CD4-positive, alpha-beta T cell treated with Interleukin-12 subunit alpha and Interleukin-12 subunit beta, for 1 hour (primary cell): ENCODE data around the gene FCHSD1.
A peak's percentile ranks its signal among the peaks of the same experiment; 100 is the strongest.

Experiments
- DNase-seq: peaks from one replicate; pipeline ENCODE4 v3.0.0-alpha.2; 2020

Gene FCHSD1

DNA sequence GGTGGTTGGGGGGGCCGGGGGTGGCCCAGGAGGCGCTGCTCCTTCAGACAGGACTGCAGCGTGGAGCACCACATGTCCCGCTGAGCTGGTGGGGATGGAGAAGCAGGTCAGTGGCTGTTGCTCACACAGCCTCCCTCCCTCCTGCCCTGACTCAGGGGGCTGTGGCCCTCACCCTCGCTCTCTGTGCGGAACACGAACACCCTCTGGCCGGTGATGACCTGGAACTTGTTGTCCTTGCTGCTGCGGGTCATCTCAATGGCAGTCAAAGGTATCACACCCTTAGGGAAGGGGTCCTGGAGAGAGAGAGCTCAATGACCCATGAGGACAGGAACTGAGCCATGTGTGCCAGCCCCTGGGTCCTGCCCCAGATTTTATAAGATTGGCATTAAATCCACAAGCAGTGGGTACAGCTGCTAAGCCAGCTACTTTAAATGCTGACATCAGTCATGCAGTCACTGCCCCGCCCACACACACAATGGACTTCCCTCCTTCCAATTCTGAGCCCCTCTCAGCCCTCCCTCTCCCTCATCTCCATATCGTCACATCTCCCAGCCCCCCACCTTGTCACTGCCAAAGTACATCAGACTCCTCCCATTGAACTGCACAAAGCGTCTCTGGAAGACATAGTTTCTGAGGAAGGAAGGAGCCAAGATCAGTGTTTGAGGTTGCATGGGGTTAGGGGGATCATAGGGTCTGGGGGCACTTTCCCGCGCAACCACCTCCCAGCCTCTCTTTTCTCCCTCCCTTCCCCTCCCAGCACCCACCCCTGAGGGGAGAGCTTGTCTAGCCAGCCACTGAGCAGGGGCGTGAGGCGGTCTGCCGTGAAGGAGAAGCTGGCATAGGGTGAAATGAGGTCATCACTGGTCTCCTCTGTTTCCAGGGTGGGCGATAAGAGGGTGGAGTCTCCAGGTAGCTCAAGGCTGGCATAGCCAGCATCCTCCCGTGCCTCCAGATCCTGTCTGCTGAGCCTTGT lies 21.9 kb upstream of the FCHSD1 start:
- no peak for DNase-seq

DNA sequence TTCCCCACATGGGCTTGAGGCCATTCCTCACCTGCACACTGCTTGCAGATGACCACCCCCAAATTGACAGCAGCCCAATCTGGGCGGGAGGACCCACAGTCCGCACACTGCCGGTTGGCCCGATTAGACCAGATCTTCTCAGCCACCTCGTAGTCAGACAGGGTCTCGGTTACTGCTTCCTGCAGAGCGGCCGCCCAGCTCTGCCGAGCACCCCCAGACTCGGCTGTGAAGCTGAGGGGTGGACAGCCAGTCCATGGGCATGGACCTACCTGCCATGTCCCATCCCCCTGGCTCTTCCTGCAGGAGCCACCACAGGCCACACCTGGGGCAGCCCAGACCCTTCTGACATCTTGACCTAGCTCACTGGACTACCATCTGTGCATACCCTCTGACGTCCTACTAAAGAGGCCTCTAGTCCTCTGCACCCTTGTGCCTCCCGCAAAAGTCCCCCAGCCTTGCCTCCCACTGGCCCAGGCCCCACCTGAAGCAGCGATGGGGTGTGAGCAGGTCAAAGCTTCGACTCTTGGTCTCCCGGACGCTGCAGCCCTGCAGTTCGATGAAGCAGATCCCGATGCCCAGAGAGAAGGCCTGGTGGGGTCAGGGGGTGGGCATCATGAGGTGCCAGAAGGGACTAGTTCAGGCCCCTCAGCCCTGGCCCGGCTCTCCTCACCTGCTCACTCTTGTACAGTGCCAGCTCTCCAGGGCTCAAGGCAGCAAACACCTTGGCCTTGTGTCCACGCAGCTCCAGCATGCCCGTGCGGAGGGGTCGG lies 21.0 kb upstream of the FCHSD1 start:
- no peak for DNase-seq

- DNase-seq: no peak
Observed at GRCh38 chr5:141669520-141669919, 18.3 kb upstream of the FCHSD1 start.

- no peak for DNase-seq
Observed at GRCh38 chr5:141668601-141669265, 17.5 kb upstream of the FCHSD1 start.

GRCh38 chr5:141665995-141666940 lies 15.1 kb upstream of the FCHSD1 start:
- DNase-seq: no peak

GRCh38 chr5:141664733-141665461 lies 13.7 kb upstream of the FCHSD1 start:
- peak; percentile 75 for DNase-seq

- DNase-seq: no peak
Observed at GRCh38 chr5:141663506-141663905, 12.3 kb upstream of the FCHSD1 start.

DNA sequence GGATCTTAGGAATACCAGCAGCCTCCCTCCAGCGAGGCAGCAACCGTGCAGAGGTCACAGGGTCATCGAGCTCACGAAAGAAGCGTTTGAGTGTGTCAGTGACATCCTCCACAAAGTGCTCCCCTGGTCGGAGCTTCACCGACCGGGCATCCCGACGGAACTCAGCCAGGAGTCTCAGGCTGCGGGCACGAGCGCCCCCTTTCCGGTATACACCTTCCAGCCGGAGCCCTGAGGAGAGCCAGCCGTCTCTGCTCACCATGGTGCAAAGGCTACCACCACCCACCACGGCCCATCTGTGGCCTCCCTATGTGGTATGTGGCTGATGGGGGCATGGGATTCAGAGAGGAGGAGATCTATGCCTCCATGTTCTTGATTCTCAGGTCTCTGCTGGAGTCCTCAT lies 10.8 kb upstream of the FCHSD1 start:
- no peak for DNase-seq

- no peak for DNase-seq
Observed at GRCh38 chr5:141657937-141658545, 6.8 kb upstream of the FCHSD1 start.

GRCh38 chr5:141657404-141657803 lies 6.2 kb upstream of the FCHSD1 start:
- no peak for DNase-seq

- no peak for DNase-seq
Observed at GRCh38 chr5:141656396-141656795, 5.2 kb upstream of the FCHSD1 start.

- DNase-seq: no peak
Observed at GRCh38 chr5:141655020-141655419, 3.8 kb upstream of the FCHSD1 start.

GRCh38 chr5:141654298-141654697 lies 3.1 kb upstream of the FCHSD1 start:
- no peak for DNase-seq

DNA sequence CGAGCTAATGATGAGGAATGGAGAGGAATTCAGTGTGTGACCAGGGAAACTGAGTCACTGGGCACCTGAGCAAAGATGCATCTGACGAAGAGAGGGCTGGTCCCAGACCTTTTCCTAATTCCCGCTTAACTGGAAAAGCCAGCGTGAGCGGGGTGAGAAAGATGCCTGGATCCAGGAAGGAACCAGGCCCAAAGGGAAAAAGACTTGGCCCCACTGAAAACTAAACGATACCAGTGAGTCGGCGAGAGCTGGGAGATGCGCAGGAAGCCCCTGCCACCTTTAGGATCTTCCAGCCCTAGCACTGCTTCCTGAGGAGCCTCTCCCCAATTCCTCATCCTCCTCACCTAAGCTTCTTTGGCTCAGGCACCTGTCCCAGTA lies 499 bp upstream of the FCHSD1 start:
- no peak for DNase-seq

GRCh38 chr5:141649972-141650371 lies 1.2 kb downstream of the FCHSD1 start:
- DNase-seq: no peak

GRCh38 chr5:141649056-141649688 lies 2.0 kb downstream of the FCHSD1 start:
- no peak for DNase-seq

- DNase-seq: no peak
Observed at GRCh38 chr5:141647851-141648250, 3.4 kb downstream of the FCHSD1 start.

DNA sequence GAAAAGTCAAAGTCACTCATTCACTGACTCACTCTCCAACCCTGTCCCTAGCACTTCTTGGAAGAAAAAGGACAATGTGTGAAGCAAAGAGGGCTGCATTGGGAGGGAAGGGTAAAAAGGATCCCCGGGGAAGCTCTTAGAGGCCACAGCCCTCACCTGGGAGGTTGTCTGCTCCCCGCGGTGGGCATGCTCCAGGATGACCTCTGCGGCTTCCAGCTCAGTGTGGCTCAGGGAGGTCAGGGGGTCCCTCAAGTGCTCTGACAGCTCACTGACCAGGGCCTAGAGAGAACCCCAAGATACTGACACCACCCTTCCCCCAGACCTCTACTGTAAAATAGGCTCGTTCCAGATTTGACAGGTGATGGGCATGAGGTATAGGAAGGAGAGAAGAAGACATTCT lies 4.0 kb downstream of the FCHSD1 start:
- no peak for DNase-seq

DNA sequence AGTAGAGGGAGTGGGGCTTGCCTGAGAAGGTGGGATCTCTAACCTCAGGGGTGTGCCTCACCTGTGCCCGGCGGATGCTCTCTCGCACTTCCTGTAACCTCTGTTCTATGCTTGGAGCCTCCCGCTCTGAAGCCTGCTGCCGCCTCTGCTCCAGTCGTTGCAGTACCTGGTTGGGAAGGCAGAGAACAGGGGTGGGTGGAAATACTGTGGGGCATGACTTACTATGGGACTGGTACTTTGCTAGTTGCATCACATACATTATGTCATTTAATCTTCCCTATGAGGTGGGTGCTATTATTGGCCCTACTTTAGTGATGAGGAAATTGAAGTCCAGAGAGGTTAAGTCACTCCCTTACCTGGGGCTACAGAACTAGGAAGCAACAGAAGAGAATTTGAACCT lies 5.2 kb downstream of the FCHSD1 start:
- no peak for DNase-seq

GRCh38 chr5:141641634-141642267 lies 9.5 kb downstream of the FCHSD1 start:
- DNase-seq: no peak
